GM23248 (cell line): ENCODE measurements around the gene PADI3. TPM values are rescaled to one million over a fixed set of nuclear protein-coding genes. Genes with fewer than 3 reads are reported as not detected.
A peak's percentile ranks its signal among the peaks of the same experiment; 100 is the strongest.

Experiments used
- DNase-seq: peaks from one replicate; pipeline ENCODE4 v3.0.0-alpha.2; 2015
- H2AFZ ChIP-seq: fragments of 200-600 bp; sonication (generic); 2 replicates; pipeline ENCODE4 v1.6.1; 2016; ENCODE audit warnings: antibody characterized with exemption
- H3F3A ChIP-seq: fragments of 200-600 bp; sonication (generic); 2 replicates; pipeline ENCODE4 v1.6.1; 2016; ENCODE audit warnings: mild to moderate bottlenecking, antibody characterized with exemption, mixed run types; ENCODE audit not compliant: insufficient read depth
- H3K27ac ChIP-seq: fragments of 200-600 bp; sonication (generic); 2 replicates; pipeline ENCODE4 v1.5.1; 2016; ENCODE audit warnings: mild to moderate bottlenecking
- H3K27me3 ChIP-seq: fragments of 200-600 bp; sonication (generic); replicated peaks from 2 replicates; pipeline ENCODE4 v1.6.1; 2016; ENCODE audit warnings: mild to moderate bottlenecking; ENCODE audit not compliant: insufficient read depth
- H3K36me3 ChIP-seq: fragments of 200-600 bp; sonication (generic); 2 replicates; pipeline ENCODE4 v1.6.1; 2016; ENCODE audit warnings: low read depth, mild to moderate bottlenecking
- H3K4me1 ChIP-seq: fragments of 200-600 bp; sonication (generic); 2 replicates; pipeline ENCODE4 v1.6.1; 2016; ENCODE audit warnings: mild to moderate bottlenecking; ENCODE audit not compliant: insufficient read depth
- H3K4me2 ChIP-seq: fragments of 200-600 bp; sonication (generic); one replicate; pipeline ENCODE4 v1.6.1; 2016; ENCODE audit warnings: mild to moderate bottlenecking; ENCODE audit not compliant: unreplicated experiment
- H3K4me3 ChIP-seq: fragments of 200-600 bp; sonication (generic); 2 replicates; pipeline ENCODE4 v1.5.1; 2016; ENCODE audit warnings: mild to moderate bottlenecking
- H3K79me2 ChIP-seq: fragments of 200-600 bp; sonication (generic); 2 replicates; pipeline ENCODE4 v1.6.1; 2016; ENCODE audit warnings: mild to moderate bottlenecking; ENCODE audit not compliant: insufficient read depth
- H3K9ac ChIP-seq: fragments of 200-600 bp; sonication (generic); 2 replicates; pipeline ENCODE4 v1.6.1; 2016; ENCODE audit warnings: mild to moderate bottlenecking
- H3K9me2 ChIP-seq: fragments of 200-600 bp; sonication (generic); 2 replicates; pipeline ENCODE4 v1.6.1; 2016; ENCODE audit warnings: mixed run types, mild to moderate bottlenecking, moderate library complexity; ENCODE audit not compliant: insufficient read depth
- H3K9me3 ChIP-seq: fragments of 200-600 bp; sonication (generic); one replicate; pipeline ENCODE4 v1.6.1; 2017; ENCODE audit warnings: low read depth
- H4K20me1 ChIP-seq: fragments of 200-600 bp; sonication (generic); 2 replicates; pipeline ENCODE4 v1.6.0; 2016; ENCODE audit not compliant: insufficient read depth
- EZH2 ChIP-seq: fragments of 200-600 bp; sonication (generic); IDR thresholded peaks from 2 replicates; pipeline ENCODE4 v1.6.1; 2018; ENCODE audit warnings: antibody characterized with exemption, mild to moderate bottlenecking; ENCODE audit not compliant: insufficient read depth, poor library complexity, severe bottlenecking
- EZH2phosphoT487 ChIP-seq: fragments of 200-600 bp; sonication (generic); IDR thresholded peaks from 2 replicates; pipeline ENCODE4 v1.6.1; 2018; ENCODE audit warnings: antibody characterized with exemption, moderate library complexity, mild to moderate bottlenecking, low read depth; ENCODE audit not compliant: insufficient read depth
- WGBS, 2 experiments: methylation state at CpG; one replicate each; pipeline ENCODE4 v1.1.6; 2015 to 2017; ENCODE audit warnings: low lambda C conversion rate in 2 of 2, low coverage in 1 of 2; ENCODE audit errors: missing lambda C conversion rate in 2 of 2; 5-methylcytosine and 5-hydroxymethylcytosine counted together
- in situ Hi-C: fragments of 300-500 bp; cut with MboI; formaldehyde crosslinking; loops from 2 replicates; pipeline ENCODE4 v1.15.0; 2020
- polyA plus RNA-seq: library from polyadenylated mRNA; unstranded; fragments of >200 nt; fragmentation: Nextera tagmentation; extraction: Ambion mirVana; gene quantifications from 2 replicates; pipeline ENCODE4 v1.2.1, GENCODE V29; 2016
- total RNA-seq: library from RNA; depleted of rRNA; stranded (reverse); fragments of >200 nt; shearing (Covaris generic); gene quantifications from 2 replicates; pipeline ENCODE4 v1.2.3, GENCODE V29; 2014; rRNA removed

Gene PADI3
- total RNA-seq, result not detected in 2 replicates
- polyA plus RNA-seq, result not detected in 2 replicates

- no peak within 1 kb of the TSS for H2AFZ ChIP-seq
- 62 to 67% methylated on average over 9 of the region's 9 CpGs for whole genome bisulfite sequencing, 2 experiments
- H3K9me2 ChIP-seq, result no peaks in the 10 kb centered on the region
- no peak within 1 kb of the TSS for H3K9ac ChIP-seq
- no peaks in the 10 kb centered on the region for H3F3A ChIP-seq
- H3K79me2 ChIP-seq, result no peaks in the 10 kb centered on the region
- H3K4me2 ChIP-seq, result no peak within 1 kb of the TSS
- H4K20me1 ChIP-seq, result no peaks in the 10 kb centered on the region
- no peaks in the 10 kb centered on the region for H3K9me3 ChIP-seq
- H3K4me1 ChIP-seq, result no peaks in the 10 kb centered on the region
- in situ Hi-C loops, result no loop called here
- H3K4me3 ChIP-seq, result no peak within 1 kb of the TSS
- no peak within 1 kb of the TSS for H3K27ac ChIP-seq
- DNase-seq, result no peak
- no peaks in the 10 kb centered on the region for H3K27me3 ChIP-seq
- no peak for TF ChIP-seq EZH2
- no peak for TF ChIP-seq EZH2phosphoT487
- no peaks in the 10 kb centered on the region for H3K36me3 ChIP-seq
Measured at GRCh38 chr1:17248781-17249180, at the start of gene PADI3. Gene PADI3, plus strand, starts transcription at chr1:17249098. Its CDS starts 40 bp downstream, at chr1:17249138.

- Histone ChIP-seq H4K20me1 (no peaks in the 10 kb centered on the region), H3K4me2 (no peak overlapping the region), H3K9ac (no peak overlapping the region), H3K27me3 (no peaks in the 10 kb centered on the region), H3K4me1 (0 out of 2 replicates have a peak, but pooled peaks cover 7% of the 10 kb centered on the region), H3F3A (no peaks in the 10 kb centered on the region), H3K4me3 (no peak overlapping the region), H3K79me2 (no peaks in the 10 kb centered on the region), H3K36me3 (no peaks in the 10 kb centered on the region), H2AFZ (no peak overlapping the region), H3K9me3 (no peaks in the 10 kb centered on the region), H3K9me2 (no peaks in the 10 kb centered on the region), H3K27ac (no peak overlapping the region)
- peak; percentile 44 for DNase-seq
- TF ChIP-seq EZH2phosphoT487 (no peak), EZH2 (no peak)
- in situ Hi-C loops, result no loop called here
- 75 to 77% methylated on average over 9 of the region's 9 CpGs for WGBS, 2 experiments
Measured at GRCh38 chr1:17199267-17200044, 49.4 kb upstream of the PADI3 start.

- no peak for DNase-seq
- no peak overlapping the region for H2AFZ ChIP-seq
Measured at GRCh38 chr1:17200246-17200645, 48.7 kb upstream of the PADI3 start.

GRCh38 chr1:17200756-17201155 is 48.1 kb upstream of the PADI3 start:
- no peaks in the 10 kb centered on the region for H3F3A ChIP-seq
- H3K9me3 ChIP-seq, result no peaks in the 10 kb centered on the region
- H2AFZ ChIP-seq, result no peak overlapping the region
- H3K27me3 ChIP-seq, result no peaks in the 10 kb centered on the region
- H4K20me1 ChIP-seq, result no peaks in the 10 kb centered on the region
- no peak overlapping the region for H3K4me3 ChIP-seq
- H3K79me2 ChIP-seq, result no peaks in the 10 kb centered on the region
- no peak overlapping the region for H3K9ac ChIP-seq
- in situ Hi-C loops, result no loop called here
- H3K9me2 ChIP-seq, result no peaks in the 10 kb centered on the region
- TF ChIP-seq EZH2phosphoT487, result no peak
- TF ChIP-seq EZH2, result no peak
- WGBS, 2 experiments, result 79 to 80% methylated on average over 5 of the region's 5 CpGs
- H3K4me1 ChIP-seq, result 0 out of 2 replicates have a peak, but pooled peaks cover 7% of the 10 kb centered on the region
- no peak overlapping the region for H3K4me2 ChIP-seq
- no peak for DNase-seq
- no peaks in the 10 kb centered on the region for H3K36me3 ChIP-seq
- H3K27ac ChIP-seq, result no peak overlapping the region

More at GRCh38 chr1:17200246-17200645, 48.7 kb upstream of the PADI3 start:
- 0 out of 2 replicates have a peak, but pooled peaks cover 7% of the 10 kb centered on the region for H3K4me1 ChIP-seq
- H3K4me2 ChIP-seq, result no peak overlapping the region
- no peak overlapping the region for H3K27ac ChIP-seq
- H3K9me3 ChIP-seq, result no peaks in the 10 kb centered on the region
- no peaks in the 10 kb centered on the region for H3K9me2 ChIP-seq
- no peaks in the 10 kb centered on the region for H3K36me3 ChIP-seq
- no peaks in the 10 kb centered on the region for H4K20me1 ChIP-seq
- 67 to 70% methylated on average over 8 of the region's 8 CpGs for WGBS, 2 experiments
- no peak overlapping the region for H3K4me3 ChIP-seq
- no peaks in the 10 kb centered on the region for H3F3A ChIP-seq
- in situ Hi-C loops, result no loop called here
- no peak overlapping the region for H3K9ac ChIP-seq
- H3K79me2 ChIP-seq, result no peaks in the 10 kb centered on the region
- no peaks in the 10 kb centered on the region for H3K27me3 ChIP-seq
- TF ChIP-seq EZH2phosphoT487 (no peak), EZH2 (no peak)
